ENCODE results near the gene AGBL4. TPM values are rescaled to one million over a fixed set of nuclear protein-coding genes. Genes with fewer than 3 reads are reported as not detected.

AGBL4 gene
- total RNA-seq, 2 experiments from 2014 or later, result not detected

DNA sequence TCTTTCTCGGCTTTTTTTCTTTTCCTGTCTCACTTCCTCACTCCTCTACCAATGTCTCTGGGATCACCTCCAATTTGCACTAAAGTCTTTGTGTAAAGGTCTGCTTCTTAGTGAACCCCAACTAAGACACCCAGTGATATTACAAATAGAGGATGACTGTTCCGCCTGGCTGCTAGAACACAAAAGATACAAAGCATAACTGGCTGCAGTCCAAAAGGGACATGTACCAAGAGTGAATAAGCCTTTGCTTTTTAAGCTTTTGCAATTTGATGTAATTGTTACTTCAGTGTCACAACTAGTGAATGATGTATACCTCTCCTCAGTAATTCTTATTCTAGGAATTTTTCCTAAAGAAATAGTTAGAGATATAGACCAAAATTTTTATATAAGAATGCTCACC lies 1164.3 kb downstream of the AGBL4 start:
- ChIA-PET POLR2A (no interaction called here), CTCF (no interaction called here)
- H3K4me3 Mint-ChIP-seq, result no peak overlapping the region
- no peaks in the 10 kb centered on the region for H3K27me3 Mint-ChIP-seq
- H3K36me3 Mint-ChIP-seq (ENCODE audit: low read depth), result no peaks in the 10 kb centered on the region
- H3K4me1 Mint-ChIP-seq, result no peaks in the 10 kb centered on the region
- no peaks in the 10 kb centered on the region for H3K9me3 Mint-ChIP-seq
- no peak overlapping the region for H3K27ac Mint-ChIP-seq
- DNase-seq, result no peak

DNA sequence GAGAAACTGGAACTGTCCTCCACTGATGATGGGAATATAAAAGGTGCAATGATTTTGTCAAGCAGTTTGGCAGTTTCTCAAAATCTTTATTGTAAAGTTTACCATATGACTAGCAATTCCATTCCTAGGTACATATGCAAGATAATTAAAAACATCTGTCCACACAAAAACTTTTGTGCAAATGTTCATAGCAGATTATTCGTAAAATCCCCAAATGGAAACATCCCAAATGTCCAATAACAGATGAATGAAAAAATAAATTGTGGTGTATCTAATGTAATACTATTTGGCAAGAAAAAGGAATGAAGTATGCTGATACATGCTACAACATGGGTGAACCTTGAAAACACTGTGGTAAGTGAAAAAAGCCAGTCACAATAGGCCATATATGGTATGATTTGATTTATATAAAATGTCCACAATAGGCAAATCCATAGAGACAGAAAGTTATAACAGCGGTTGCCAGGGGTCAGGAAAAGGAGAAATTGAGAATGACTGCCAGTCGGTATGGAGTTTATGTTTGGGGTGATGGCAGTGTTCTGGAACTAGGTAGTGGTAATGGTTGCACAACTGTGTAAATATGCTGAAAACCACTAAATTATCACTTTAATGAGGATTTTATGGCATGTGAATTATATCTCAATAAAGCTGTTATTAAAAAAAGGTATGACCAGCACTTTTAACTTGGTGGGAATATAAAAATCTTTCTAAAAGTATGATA lies 1165.4 kb downstream of the AGBL4 start:
- Mint-ChIP-seq H3K4me1 (no peaks in the 10 kb centered on the region), H3K27ac (no peak overlapping the region), H3K36me3 (ENCODE audit: low read depth) (no peaks in the 10 kb centered on the region), H3K9me3 (no peaks in the 10 kb centered on the region), H3K4me3 (no peak overlapping the region), H3K27me3 (no peaks in the 10 kb centered on the region)
- POLR2A ChIA-PET, result no interaction called here
- CTCF ChIA-PET, result no interaction called here
- no peak for DNase-seq

DNA sequence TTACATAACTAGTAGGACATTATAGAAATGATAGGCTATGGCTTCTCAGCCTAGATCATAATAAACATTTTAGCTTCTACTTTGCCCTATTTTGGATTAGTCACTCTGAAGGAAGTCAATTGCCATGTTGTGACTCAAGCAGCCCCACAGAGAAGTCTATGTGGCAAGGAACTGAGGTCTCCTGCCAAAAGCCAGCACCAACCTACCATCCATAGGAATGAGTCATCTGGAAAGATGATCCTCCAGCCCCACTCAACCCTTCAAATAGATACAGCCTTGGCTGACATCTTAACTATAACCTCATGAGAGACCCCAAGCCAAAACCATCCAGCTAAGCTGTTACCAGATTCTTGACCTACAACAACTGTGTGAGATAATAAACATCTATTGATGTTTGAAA lies 1170.7 kb downstream of the AGBL4 start:
- H3K27me3 Mint-ChIP-seq, result no peaks in the 10 kb centered on the region
- H3K9me3 Mint-ChIP-seq, result no peaks in the 10 kb centered on the region
- H3K4me1 Mint-ChIP-seq, result no peaks in the 10 kb centered on the region
- ChIA-PET CTCF (no interaction called here), POLR2A (no interaction called here)
- no peaks in the 10 kb centered on the region for H3K36me3 Mint-ChIP-seq (ENCODE audit: low read depth)
- no peak for DNase-seq
- H3K27ac Mint-ChIP-seq, result no peak overlapping the region
- H3K4me3 Mint-ChIP-seq, result no peak overlapping the region

DNA sequence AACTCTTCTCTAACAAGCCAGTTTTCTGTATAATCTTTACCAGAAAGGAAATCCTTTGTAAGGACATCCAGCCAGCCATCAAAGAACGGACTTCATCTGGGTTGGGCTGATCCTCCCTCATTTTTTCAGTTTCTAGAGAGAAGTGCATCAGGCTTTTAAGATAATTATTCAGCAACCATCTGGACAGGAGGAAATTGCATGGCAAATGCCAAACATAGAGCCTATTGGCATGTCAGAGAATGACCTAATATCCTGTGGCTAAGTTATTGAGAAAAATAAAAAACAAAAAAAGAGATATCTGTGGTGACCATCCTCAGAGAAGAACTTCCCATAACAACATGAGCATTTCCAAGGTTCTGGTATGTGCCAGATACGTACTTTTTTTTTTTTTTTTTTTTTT lies 1172.1 kb downstream of the AGBL4 start:
- Mint-ChIP-seq H3K4me3 (no peak overlapping the region), H3K27ac (no peak overlapping the region), H3K4me1 (no peaks in the 10 kb centered on the region), H3K9me3 (no peaks in the 10 kb centered on the region), H3K27me3 (no peaks in the 10 kb centered on the region), H3K36me3 (ENCODE audit: low read depth) (no peaks in the 10 kb centered on the region)
- ChIA-PET POLR2A (no interaction called here), CTCF (no interaction called here)
- no peak for DNase-seq

DNA sequence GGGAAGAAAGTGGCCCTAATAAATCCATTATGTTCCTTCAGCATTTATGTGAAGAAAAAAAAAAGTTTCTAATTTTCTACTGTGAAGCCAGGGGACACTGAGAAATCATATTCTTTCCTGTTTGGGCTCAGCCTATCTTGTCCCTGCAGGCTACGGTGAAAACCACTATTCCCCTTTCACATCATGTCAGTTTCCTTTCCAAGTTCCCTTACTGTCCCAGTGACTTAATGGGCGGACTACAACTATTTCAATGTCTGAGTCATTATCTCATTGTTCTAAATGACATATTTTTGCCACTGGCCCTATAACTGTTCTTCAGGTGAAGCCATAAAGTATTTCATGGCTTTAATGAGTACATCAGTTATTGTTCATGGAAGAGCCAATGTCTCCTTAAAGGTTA lies 1175.7 kb downstream of the AGBL4 start:
- Mint-ChIP-seq H3K9me3 (no peaks in the 10 kb centered on the region), H3K4me3 (no peak overlapping the region), H3K36me3 (ENCODE audit: low read depth) (no peaks in the 10 kb centered on the region), H3K27ac (no peak overlapping the region), H3K4me1 (no peaks in the 10 kb centered on the region), H3K27me3 (no peaks in the 10 kb centered on the region)
- CTCF ChIA-PET, result interaction anchor here (0.7 kb wide), 1 partner anchor 23 kb away, joined by 3 read pairs; no protein-coding TSS in a partner anchor
- POLR2A ChIA-PET, result no interaction called here
- no peak for DNase-seq

DNA sequence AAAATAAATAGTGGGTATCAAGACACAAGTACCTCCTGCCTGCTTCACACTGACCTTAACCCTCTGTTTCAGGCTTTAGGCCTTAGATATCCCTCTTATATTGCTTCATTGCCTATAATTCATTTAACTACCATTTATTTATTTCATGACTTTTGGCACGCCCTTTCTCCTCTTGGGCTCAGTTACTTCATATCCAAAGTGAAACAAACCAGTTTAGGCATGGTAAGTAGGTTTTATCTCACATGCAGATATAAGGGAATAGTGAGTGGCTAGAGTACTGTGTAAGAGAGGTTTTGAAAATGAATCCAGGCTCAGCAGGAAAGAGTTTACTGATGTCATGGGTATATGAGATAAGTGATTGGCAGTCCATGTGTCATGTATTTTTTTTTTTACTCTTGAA lies 1177.3 kb downstream of the AGBL4 start:
- H3K36me3 Mint-ChIP-seq (ENCODE audit: low read depth), result no peaks in the 10 kb centered on the region
- ChIA-PET CTCF (no interaction called here), POLR2A (no interaction called here)
- no peak overlapping the region for H3K27ac Mint-ChIP-seq
- H3K27me3 Mint-ChIP-seq, result no peaks in the 10 kb centered on the region
- no peak overlapping the region for H3K4me3 Mint-ChIP-seq
- H3K4me1 Mint-ChIP-seq, result no peaks in the 10 kb centered on the region
- no peak for DNase-seq
- H3K9me3 Mint-ChIP-seq, result no peaks in the 10 kb centered on the region

DNA sequence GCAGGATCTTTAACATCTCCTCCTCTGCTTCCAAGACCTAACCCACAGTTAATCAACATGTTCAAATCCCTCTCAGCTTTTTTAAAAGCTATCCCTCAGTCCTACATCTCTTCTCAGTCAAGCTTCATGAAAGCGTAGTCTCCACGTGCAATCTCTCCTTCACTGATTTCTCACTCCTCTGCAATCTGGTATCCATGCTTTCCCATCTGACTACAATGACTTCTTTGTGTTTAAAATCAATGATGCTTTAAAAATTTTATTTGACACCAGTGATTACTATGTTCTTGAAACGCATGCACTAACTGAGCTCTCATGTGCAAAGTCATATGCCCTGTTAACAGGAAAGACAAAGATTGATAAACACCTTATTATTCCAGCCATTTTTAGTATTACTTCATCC lies 1179.6 kb downstream of the AGBL4 start:
- POLR2A ChIA-PET, result no interaction called here
- Mint-ChIP-seq H3K9me3 (no peaks in the 10 kb centered on the region), H3K27me3 (peaks cover 2% of the 10 kb centered on the region), H3K4me1 (no peaks in the 10 kb centered on the region), H3K27ac (no peak overlapping the region), H3K36me3 (ENCODE audit: low read depth) (no peaks in the 10 kb centered on the region), H3K4me3 (no peak overlapping the region)
- no peak for DNase-seq
- CTCF ChIA-PET, result no interaction called here

DNA sequence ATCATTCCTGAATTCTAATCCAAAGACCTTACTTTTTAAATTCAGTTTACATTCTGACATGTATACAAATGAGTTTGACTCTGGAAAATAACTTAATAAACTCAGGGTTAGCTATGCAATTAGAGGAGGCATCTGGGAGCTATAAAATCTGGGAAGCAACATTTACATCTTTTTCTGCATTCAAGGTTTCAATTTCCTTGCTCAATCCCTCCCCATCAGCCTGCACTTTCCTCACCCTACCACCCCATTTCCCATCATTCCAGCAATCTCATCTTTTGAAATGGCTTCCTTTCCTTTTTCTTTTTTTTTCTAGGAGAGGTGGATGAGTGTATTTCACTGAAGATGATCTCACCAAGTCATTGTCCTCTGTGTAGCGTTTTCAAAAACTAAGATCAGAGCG lies 1181.8 kb downstream of the AGBL4 start:
- Mint-ChIP-seq H3K4me1 (no peaks in the 10 kb centered on the region), H3K4me3 (no peak overlapping the region), H3K9me3 (no peaks in the 10 kb centered on the region), H3K36me3 (ENCODE audit: low read depth) (no peaks in the 10 kb centered on the region), H3K27ac (no peak overlapping the region), H3K27me3 (peaks cover 3% of the 10 kb centered on the region)
- DNase-seq, result no peak
- CTCF ChIA-PET, result no interaction called here
- POLR2A ChIA-PET, result no interaction called here

DNA sequence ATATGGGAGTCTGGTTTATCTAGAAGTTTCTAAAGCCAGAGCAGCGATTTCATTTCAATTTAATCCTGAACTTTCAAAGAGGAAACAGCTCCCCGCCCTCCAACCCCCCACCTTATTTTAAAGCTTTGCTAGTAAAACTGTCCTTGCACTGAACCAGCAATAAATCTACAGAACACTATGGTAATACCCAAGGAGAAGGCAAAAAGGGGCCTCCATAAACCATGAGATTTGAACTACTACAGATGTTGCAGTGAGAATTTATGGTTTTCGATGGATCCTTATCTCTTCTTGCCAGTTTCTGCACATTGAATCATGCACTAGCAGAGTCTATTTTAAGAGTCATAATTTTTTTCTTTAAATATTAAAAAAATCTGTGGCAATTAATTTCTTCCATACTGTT lies 1182.3 kb downstream of the AGBL4 start:
- Mint-ChIP-seq H3K36me3 (ENCODE audit: low read depth) (no peaks in the 10 kb centered on the region), H3K4me3 (no peak overlapping the region), H3K27me3 (peaks cover 3% of the 10 kb centered on the region), H3K9me3 (no peaks in the 10 kb centered on the region), H3K27ac (no peak overlapping the region), H3K4me1 (no peaks in the 10 kb centered on the region)
- ChIA-PET POLR2A (no interaction called here), CTCF (no interaction called here)
- DNase-seq, result no peak

DNA sequence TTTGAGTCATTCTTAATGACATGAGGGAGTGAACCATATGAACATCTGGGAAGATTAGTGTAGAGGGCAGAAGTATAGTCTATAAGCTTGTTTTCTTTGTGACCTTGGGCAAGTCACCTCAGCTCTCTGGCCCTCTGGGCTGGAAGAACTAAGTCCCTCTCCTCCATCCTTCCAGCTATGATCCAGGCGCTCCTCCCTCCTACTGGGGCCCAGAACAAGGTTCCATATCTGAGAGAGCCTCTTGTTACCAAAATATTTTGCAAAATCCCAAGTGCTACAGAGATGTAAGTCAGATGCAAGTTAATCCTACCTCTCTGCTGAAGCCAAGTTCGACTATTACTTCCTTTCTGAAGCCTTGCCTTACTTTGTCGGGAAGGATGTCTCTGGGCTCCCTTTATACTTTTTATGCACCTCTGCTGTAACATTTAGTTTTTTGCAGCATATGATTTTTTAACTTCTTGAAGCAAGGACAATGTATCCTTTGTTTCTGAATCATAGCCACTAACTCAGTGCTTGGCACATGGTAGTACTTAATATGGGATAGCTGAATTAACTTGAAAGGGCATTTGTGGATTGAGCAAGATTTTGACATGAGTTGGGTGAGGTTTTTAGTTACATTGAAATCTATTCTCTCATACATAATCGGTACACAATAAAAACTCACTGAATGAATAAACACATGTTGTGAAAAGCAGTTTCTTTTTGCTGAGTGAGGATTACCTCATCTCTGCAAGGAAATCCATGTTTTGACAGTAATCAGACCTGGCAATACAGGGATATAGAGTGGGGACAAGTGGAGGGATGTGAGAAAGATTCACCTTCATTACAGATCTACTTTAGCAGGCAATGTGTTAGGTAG lies 1192.4 kb downstream of the AGBL4 start:
- no peak for DNase-seq
- H3K4me3 Mint-ChIP-seq, result no peak overlapping the region
- ChIA-PET POLR2A (no interaction called here), CTCF (interaction anchor here (1.3 kb wide), 1 partner anchor 9 kb away, joined by 4 read pairs; no protein-coding TSS in a partner anchor)
- H3K9me3 Mint-ChIP-seq, result no peaks in the 10 kb centered on the region
- no peaks in the 10 kb centered on the region for H3K36me3 Mint-ChIP-seq (ENCODE audit: low read depth)
- H3K27ac Mint-ChIP-seq, result no peak overlapping the region
- H3K4me1 Mint-ChIP-seq, result no peaks in the 10 kb centered on the region
- H3K27me3 Mint-ChIP-seq, result no peaks in the 10 kb centered on the region

DNA sequence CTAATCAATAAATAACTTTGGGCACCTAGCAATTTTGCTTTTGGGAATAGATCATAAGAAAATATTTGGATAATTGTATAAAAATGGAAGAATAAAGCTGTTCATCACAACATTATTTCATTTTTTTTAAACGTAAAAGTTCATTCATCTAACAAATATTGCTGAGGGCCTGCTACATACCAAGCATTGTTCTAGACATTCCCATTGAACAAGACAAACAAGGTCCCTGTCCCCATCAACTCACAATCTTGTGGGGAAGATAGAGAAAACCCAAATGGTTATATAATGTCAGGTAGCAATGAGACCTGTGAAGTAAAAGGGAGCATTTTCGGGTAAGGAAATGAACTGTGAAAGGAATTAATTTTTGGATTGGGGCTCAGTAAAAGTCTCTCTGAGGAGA lies 1193.0 kb downstream of the AGBL4 start:
- no peak overlapping the region for H3K27ac Mint-ChIP-seq
- no peaks in the 10 kb centered on the region for H3K36me3 Mint-ChIP-seq (ENCODE audit: low read depth)
- CTCF ChIA-PET, result interaction anchor here (1.3 kb wide), 1 partner anchor 10 kb away, joined by 4 read pairs; no protein-coding TSS in a partner anchor
- no peak overlapping the region for H3K4me3 Mint-ChIP-seq
- no peaks in the 10 kb centered on the region for H3K9me3 Mint-ChIP-seq
- H3K4me1 Mint-ChIP-seq, result no peaks in the 10 kb centered on the region
- no peak for DNase-seq
- no peaks in the 10 kb centered on the region for H3K27me3 Mint-ChIP-seq
- POLR2A ChIA-PET, result no interaction called here

DNA sequence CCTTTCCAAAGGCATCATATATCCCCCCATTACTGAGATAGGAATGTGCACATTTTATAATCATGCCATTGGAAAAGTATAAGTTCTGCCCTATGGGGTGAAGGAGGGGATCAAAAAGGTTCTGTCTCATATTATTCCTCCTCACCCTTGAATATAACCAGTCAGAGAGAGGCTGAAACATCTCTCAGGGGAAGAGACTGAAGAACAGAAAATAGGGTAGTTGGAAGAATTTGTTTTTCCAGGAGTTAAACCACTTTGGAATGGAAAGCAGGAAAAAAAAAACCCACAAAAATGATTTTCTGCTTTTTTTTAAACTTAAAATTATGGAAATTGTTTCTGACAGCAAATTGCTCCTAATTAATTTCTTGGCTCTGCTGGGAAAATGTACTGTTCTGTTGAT lies 1194.3 kb downstream of the AGBL4 start:
- DNase-seq, result no peak
- POLR2A ChIA-PET, result no interaction called here
- Mint-ChIP-seq H3K27me3 (no peaks in the 10 kb centered on the region), H3K4me3 (no peak overlapping the region), H3K9me3 (no peaks in the 10 kb centered on the region), H3K27ac (no peak overlapping the region), H3K4me1 (no peaks in the 10 kb centered on the region), H3K36me3 (ENCODE audit: low read depth) (no peaks in the 10 kb centered on the region)
- CTCF ChIA-PET, result no interaction called here

DNA sequence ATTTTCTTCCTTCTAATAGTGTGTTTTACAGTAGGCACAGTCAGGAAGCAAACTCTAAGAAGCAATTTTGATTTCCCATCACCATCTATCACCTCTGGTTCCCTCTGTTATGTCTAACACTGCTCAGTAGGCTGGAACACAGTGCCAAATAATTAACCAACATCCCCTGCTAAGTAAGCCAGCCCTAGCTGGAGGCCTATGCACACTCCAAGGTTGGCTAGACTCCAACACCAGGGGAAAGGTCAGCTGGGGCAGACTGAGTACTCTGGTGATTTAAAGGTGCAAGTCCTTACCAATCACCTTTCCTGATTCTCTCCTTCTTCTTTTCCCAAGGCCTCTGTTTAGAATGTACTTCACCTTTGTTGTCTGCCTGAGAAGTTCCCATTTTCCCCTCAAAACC lies 1200.6 kb downstream of the AGBL4 start:
- Mint-ChIP-seq H3K4me1 (no peaks in the 10 kb centered on the region), H3K9me3 (no peaks in the 10 kb centered on the region), H3K4me3 (no peak overlapping the region), H3K27ac (no peak overlapping the region), H3K27me3 (no peaks in the 10 kb centered on the region), H3K36me3 (ENCODE audit: low read depth) (no peaks in the 10 kb centered on the region)
- no peak for DNase-seq
- CTCF ChIA-PET, result no interaction called here
- POLR2A ChIA-PET, result no interaction called here

DNA sequence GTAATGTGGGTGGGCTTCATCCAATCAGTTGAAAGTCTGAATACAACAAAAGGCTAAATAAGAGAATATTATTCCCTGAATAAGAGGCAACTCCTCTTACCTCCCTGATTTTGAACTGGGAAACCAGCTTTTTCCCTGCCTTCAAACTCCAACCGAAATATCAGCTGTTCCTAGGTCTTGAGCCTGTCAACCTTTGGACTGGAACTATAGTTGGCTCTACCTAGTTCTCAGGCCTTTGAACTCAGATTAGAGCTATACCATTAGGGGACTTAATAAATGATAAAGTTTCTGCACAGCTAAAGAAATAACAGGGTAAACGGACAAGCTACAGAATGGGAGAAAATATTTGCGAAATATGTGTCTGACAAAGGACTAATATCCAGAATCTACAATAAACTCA lies 1203.3 kb downstream of the AGBL4 start:
- CTCF ChIA-PET, result no interaction called here
- Mint-ChIP-seq H3K27ac (no peak overlapping the region), H3K4me1 (no peaks in the 10 kb centered on the region), H3K9me3 (no peaks in the 10 kb centered on the region), H3K27me3 (no peaks in the 10 kb centered on the region), H3K36me3 (ENCODE audit: low read depth) (no peaks in the 10 kb centered on the region), H3K4me3 (no peak overlapping the region)
- POLR2A ChIA-PET, result no interaction called here
- no peak for DNase-seq
